Nephron progenitor cell (in vitro differentiated cells): ENCODE data around the gene YTHDF1.

ENCODE experiments used
- DNase-seq: peaks from one replicate; pipeline ENCODE4 v3.0.0; 2021
- H3K27ac Mint-ChIP-seq: 2 replicates; pipeline ENCODE4 v1.8.0; 2021; ENCODE audit warnings: mild to moderate bottlenecking, moderate library complexity, mixed read lengths
- H3K27me3 Mint-ChIP-seq: 2 replicates; pipeline ENCODE4 v1.8.0; 2021; ENCODE audit warnings: mild to moderate bottlenecking, low read depth, mixed read lengths; ENCODE audit not compliant: poor library complexity
- H3K36me3 Mint-ChIP-seq: 2 replicates; pipeline ENCODE4 v1.8.0; 2021; ENCODE audit warnings: low read depth, mixed read lengths
- H3K4me1 Mint-ChIP-seq: 2 replicates; pipeline ENCODE4 v1.8.0; 2021; ENCODE audit warnings: mixed read lengths
- H3K4me3 Mint-ChIP-seq: 2 replicates; pipeline ENCODE4 v1.8.0; 2021; ENCODE audit warnings: mild to moderate bottlenecking, moderate library complexity, mixed read lengths
- H3K9me3 Mint-ChIP-seq: 2 replicates; pipeline ENCODE4 v1.8.0; 2021; ENCODE audit warnings: mild to moderate bottlenecking, moderate library complexity, mixed read lengths
- TF ChIP-seq, protein P1 (sequence below): fragments of 200-600 bp; sonication (generic); IDR thresholded peaks from 2 replicates; pipeline ENCODE4 v1.5.0; 2021; ENCODE audit warnings: antibody characterized with exemption

Gene YTHDF1

GRCh38 chr20:63216041-63216848 is at the start of gene YTHDF1:
TSS of gene YTHDF1 (minus strand) at chr20:63216131. CDS start at chr20:63215892, 239 bp downstream.
- peaks cover 45% of the 10 kb centered on the region for H3K4me1 Mint-ChIP-seq
- H3K4me3 Mint-ChIP-seq, result peak within 1 kb of the TSS; percentile 96
- TF ChIP-seq, protein P1, sequence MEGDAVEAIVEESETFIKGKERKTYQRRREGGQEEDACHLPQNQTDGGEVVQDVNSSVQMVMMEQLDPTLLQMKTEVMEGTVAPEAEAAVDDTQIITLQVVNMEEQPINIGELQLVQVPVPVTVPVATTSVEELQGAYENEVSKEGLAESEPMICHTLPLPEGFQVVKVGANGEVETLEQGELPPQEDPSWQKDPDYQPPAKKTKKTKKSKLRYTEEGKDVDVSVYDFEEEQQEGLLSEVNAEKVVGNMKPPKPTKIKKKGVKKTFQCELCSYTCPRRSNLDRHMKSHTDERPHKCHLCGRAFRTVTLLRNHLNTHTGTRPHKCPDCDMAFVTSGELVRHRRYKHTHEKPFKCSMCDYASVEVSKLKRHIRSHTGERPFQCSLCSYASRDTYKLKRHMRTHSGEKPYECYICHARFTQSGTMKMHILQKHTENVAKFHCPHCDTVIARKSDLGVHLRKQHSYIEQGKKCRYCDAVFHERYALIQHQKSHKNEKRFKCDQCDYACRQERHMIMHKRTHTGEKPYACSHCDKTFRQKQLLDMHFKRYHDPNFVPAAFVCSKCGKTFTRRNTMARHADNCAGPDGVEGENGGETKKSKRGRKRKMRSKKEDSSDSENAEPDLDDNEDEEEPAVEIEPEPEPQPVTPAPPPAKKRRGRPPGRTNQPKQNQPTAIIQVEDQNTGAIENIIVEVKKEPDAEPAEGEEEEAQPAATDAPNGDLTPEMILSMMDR, result no peak
- peaks cover 22% of the 10 kb centered on the region for H3K27me3 Mint-ChIP-seq
- H3K36me3 Mint-ChIP-seq, result peaks cover 36% of the 10 kb centered on the region
- H3K27ac Mint-ChIP-seq, result peak within 1 kb of the TSS; percentile 96
- H3K9me3 Mint-ChIP-seq, result no peaks in the 10 kb centered on the region
- DNase-seq, result peak; percentile 95

- peak overlapping the region; percentile 55 for H3K4me3 Mint-ChIP-seq
- H3K4me1 Mint-ChIP-seq, result peaks cover 89% of the 10 kb centered on the region
- H3K36me3 Mint-ChIP-seq, result no peaks in the 10 kb centered on the region
- no peak for DNase-seq
- no peaks in the 10 kb centered on the region for H3K27me3 Mint-ChIP-seq
- TF ChIP-seq, protein P1, result no peak
- no peaks in the 10 kb centered on the region for H3K9me3 Mint-ChIP-seq
- H3K27ac Mint-ChIP-seq, result peak overlapping the region; percentile 70
Observed at GRCh38 chr20:63264519-63264918, 48.6 kb upstream of the YTHDF1 start.

- H3K4me3 Mint-ChIP-seq, result no peak overlapping the region
- H3K27me3 Mint-ChIP-seq, result no peaks in the 10 kb centered on the region
- no peak for DNase-seq
- no peaks in the 10 kb centered on the region for H3K9me3 Mint-ChIP-seq
- H3K36me3 Mint-ChIP-seq, result no peaks in the 10 kb centered on the region
- no peak overlapping the region for H3K27ac Mint-ChIP-seq
- H3K4me1 Mint-ChIP-seq, result peaks cover 91% of the 10 kb centered on the region
- TF ChIP-seq, protein P1, result no peak
Observed at GRCh38 chr20:63264000-63264399, 48.1 kb upstream of the YTHDF1 start.

DNA sequence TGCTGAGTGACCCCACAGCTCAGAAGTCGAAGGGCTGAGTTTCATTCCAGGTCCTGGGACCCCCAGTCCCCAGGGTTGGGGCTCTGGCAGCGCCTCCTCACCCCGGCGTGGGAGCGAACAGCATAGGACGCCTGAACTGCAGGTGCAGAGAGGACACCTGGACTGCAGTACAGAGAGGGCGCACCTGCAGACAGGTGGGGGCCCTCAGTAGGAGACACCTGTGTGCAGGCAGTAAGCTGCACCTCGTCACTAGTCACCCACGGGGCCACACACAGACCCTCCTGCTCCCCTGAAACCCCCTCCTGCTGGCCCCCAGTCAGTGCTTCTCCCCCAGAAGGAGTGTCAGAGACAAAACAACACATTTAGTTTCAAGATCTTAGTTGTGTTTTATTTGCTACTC is 46.9 kb upstream of the YTHDF1 start:
- H3K27me3 Mint-ChIP-seq, result peaks cover under 1% of the 10 kb centered on the region
- TF ChIP-seq, protein P1, result no peak
- peaks cover 85% of the 10 kb centered on the region for H3K4me1 Mint-ChIP-seq
- H3K9me3 Mint-ChIP-seq, result no peaks in the 10 kb centered on the region
- H3K27ac Mint-ChIP-seq, result peak overlapping the region; percentile 91
- DNase-seq, result no peak
- no peaks in the 10 kb centered on the region for H3K36me3 Mint-ChIP-seq
- peak overlapping the region; percentile 40 for H3K4me3 Mint-ChIP-seq

DNA sequence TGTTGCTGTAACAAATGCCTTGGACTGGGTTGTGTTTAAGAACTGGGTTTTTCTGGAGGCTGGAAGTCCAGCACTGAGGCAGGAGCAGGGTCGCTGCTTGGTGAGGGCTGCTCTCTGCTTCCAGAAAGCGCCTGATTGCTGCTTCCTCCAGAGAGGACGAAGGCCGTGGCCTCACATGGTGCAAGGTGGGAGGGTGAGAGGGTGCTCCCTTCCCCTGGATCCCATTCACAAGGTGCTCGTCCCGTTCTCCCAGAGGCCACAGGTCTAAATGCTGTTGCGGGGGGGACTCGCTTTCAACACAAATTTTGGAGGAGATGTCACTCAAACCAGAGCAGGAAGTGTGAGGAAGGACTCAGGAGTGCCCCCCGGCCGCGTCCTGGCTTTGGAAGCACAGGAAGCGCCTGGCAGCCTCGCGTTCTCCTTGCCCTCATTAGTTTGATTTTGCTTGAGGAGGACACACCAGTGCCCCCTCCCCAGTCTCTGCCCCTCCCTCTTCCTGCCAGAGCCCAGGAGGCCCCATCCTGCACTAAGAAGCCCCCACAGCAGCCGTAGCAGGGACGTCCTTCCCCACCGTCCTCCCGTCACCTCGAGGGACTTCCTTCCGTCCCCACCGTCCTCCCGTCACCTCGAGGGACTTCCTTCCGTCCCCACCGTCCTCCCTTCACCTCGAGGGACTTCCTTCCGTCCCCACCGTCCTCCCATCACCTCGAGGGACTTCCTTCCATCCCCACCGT is 46.0 kb upstream of the YTHDF1 start:
- H3K9me3 Mint-ChIP-seq, result peaks cover 2% of the 10 kb centered on the region
- TF ChIP-seq, protein P1, result no peak
- H3K36me3 Mint-ChIP-seq, result peaks cover 4% of the 10 kb centered on the region
- H3K4me1 Mint-ChIP-seq, result peaks cover 85% of the 10 kb centered on the region
- H3K4me3 Mint-ChIP-seq, result peak overlapping the region; percentile 62
- peak overlapping the region; percentile 91 for H3K27ac Mint-ChIP-seq
- DNase-seq, result no peak
- peaks cover 5% of the 10 kb centered on the region for H3K27me3 Mint-ChIP-seq
